ENCODE data around the gene TAF5L. TPM values are rescaled to one million over a fixed set of nuclear protein-coding genes. Genes with fewer than 3 reads are reported as not detected.

Gene TAF5L
- total and polyA plus RNA-seq, 2 of the 8 experiments (the other 6 are each of a cell fraction or from before 2014, with no cell fraction given) = 17.7 to 23.3 TPM

- TF ChIP-seq, protein P1, sequence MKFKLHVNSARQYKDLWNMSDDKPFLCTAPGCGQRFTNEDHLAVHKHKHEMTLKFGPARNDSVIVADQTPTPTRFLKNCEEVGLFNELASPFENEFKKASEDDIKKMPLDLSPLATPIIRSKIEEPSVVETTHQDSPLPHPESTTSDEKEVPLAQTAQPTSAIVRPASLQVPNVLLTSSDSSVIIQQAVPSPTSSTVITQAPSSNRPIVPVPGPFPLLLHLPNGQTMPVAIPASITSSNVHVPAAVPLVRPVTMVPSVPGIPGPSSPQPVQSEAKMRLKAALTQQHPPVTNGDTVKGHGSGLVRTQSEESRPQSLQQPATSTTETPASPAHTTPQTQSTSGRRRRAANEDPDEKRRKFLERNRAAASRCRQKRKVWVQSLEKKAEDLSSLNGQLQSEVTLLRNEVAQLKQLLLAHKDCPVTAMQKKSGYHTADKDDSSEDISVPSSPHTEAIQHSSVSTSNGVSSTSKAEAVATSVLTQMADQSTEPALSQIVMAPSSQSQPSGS (IDR thresholded peaks at IDR 0.05; ENCODE audit: low read length) = no peak
- peak; percentile 67 for TF ChIP-seq CREB1 (IDR thresholded peaks at IDR 0.05)
- TF ChIP-seq PHF8 (conservative IDR thresholded peaks at IDR 0.05; ENCODE audit: low read depth, low read length) = peak; percentile 84
- 0 out of 2 replicates have a peak, but pooled peaks have one; percentile 43 for TF ChIP-seq KDM5A (IDR thresholded peaks at IDR 0.05; ENCODE audit: low read length)
- 0 out of 2 replicates have a peak, but pooled peaks have one; percentile 50 for TF ChIP-seq USF2 (IDR thresholded peaks at IDR 0.05; ENCODE audit: low read length)
- peak; percentile 75 for TF ChIP-seq TAF1 (IDR thresholded peaks at IDR 0.05; ENCODE audit: low read depth, low read length)
- no peak for TF ChIP-seq JUN (IDR thresholded peaks at IDR 0.05; ENCODE audit: low read depth, low read length)
- no peak for TF ChIP-seq ZNF274 (IDR thresholded peaks at IDR 0.05; ENCODE audit: borderline replicate concordance, extremely low read depth, low read length)
- TF ChIP-seq, protein P2, sequence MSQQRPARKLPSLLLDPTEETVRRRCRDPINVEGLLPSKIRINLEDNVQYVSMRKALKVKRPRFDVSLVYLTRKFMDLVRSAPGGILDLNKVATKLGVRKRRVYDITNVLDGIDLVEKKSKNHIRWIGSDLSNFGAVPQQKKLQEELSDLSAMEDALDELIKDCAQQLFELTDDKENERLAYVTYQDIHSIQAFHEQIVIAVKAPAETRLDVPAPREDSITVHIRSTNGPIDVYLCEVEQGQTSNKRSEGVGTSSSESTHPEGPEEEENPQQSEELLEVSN (IDR thresholded peaks at IDR 0.05) = peak; percentile 74
- TF ChIP-seq YY1 (IDR thresholded peaks at IDR 0.05; ENCODE audit: low read depth, low read length) = peak; percentile 44; the same call in 1 of the 2 replicates
- TF ChIP-seq TAF7 (optimal IDR thresholded peaks at IDR 0.05; ENCODE audit: borderline replicate concordance, low read depth, low read length) = peak; percentile 47
- TF ChIP-seq SAP30 (IDR thresholded peaks at IDR 0.05; ENCODE audit: insufficient read depth, insufficient replicate concordance, low read length) = peak; percentile 83
- TF ChIP-seq EGR1 (IDR thresholded peaks at IDR 0.05; ENCODE audit: borderline replicate concordance, low read depth, low read length) = 0 out of 2 replicates have a peak, but pooled peaks have one; percentile 39
- TF ChIP-seq SP4 (IDR thresholded peaks at IDR 0.05; ENCODE audit: low read length) = peak; percentile 78; the same call in 1 of the 2 replicates
- TF ChIP-seq TBP (IDR thresholded peaks at IDR 0.05; ENCODE audit: low read depth, low read length) = peak; percentile 19; the same call in 1 of the 2 replicates
- TF ChIP-seq RXRA (IDR thresholded peaks at IDR 0.05; ENCODE audit: insufficient read depth, low read depth, low read length) = no peak
- TF ChIP-seq ASH2L (IDR thresholded peaks at IDR 0.05; ENCODE audit: low read length) = peak; percentile 84
- TF ChIP-seq MAX (IDR thresholded peaks at IDR 0.05) = peak; percentile 95
- TF ChIP-seq EP300 (IDR thresholded peaks at IDR 0.05; ENCODE audit: borderline replicate concordance in 1 of 2, low read depth in 2 of 2, low read length in 2 of 2) = peak in 1 of 2 experiments; percentile 48; a peak in 1 of 3 replicates
These were observed at the start of gene TAF5L, which contains the start of gene URB2 (continued) for GRCh38 chr1:229625915-229626831.
